Liver (tissue), 9 donors: Measurements from ENCODE around the gene CASP9. TPM values are rescaled to one million over a fixed set of nuclear protein-coding genes. Genes with fewer than 3 reads are reported as not detected.

Source experiments
- DNase-seq: peaks from one replicate; pipeline ENCODE4 v3.0.0-alpha.2; 2017; ENCODE audit warnings: low spot score
- H3K27ac ChIP-seq, 2 donors: one replicate each; pipeline ENCODE4 v1.7.0; 2013; ENCODE audit warnings: inconsistent platforms in 2 of 2, low read length in 2 of 2, control low read depth in 1 of 2, low read depth in 1 of 2, mild to moderate bottlenecking in 1 of 2
- H3K27me3 ChIP-seq, 4 donors: one replicate each; pipeline versions ENCODE4 v1.6.1 to v1.7.0; 2013; ENCODE audit warnings: low read length in 3 of 4, inconsistent platforms in 1 of 4, mild to moderate bottlenecking in 1 of 4, moderate library complexity in 1 of 4; ENCODE audit not compliant: control insufficient read depth in 4 of 4, insufficient read depth in 4 of 4
- H3K36me3 ChIP-seq, 4 donors: one replicate each; pipeline versions ENCODE4 v1.6.1 to v1.7.0; 2013; ENCODE audit warnings: low read length in 3 of 4, mild to moderate bottlenecking in 3 of 4, low read depth in 1 of 4, moderate library complexity in 1 of 4; ENCODE audit not compliant: control insufficient read depth in 4 of 4, insufficient read depth in 3 of 4
- H3K4me1 ChIP-seq, 4 donors: one replicate each; pipeline versions ENCODE4 v1.6.1 to v1.7.0; 2013; ENCODE audit warnings: low read length in 3 of 4, mild to moderate bottlenecking in 3 of 4, moderate library complexity in 1 of 4; ENCODE audit not compliant: control insufficient read depth in 4 of 4, insufficient read depth in 4 of 4
- H3K4me3 ChIP-seq, 3 donors: one replicate each; pipeline versions ENCODE4 v1.6.1 to v1.7.0; 2013; ENCODE audit warnings: low read length in 3 of 3, control low read depth in 1 of 3, low read depth in 1 of 3, mild to moderate bottlenecking in 1 of 3
- H3K9ac ChIP-seq, 2 donors: one replicate each; pipeline ENCODE4 v1.7.0; 2013; ENCODE audit warnings: low read length in 2 of 2, mild to moderate bottlenecking in 2 of 2, moderate library complexity in 2 of 2, control low read depth in 1 of 2, low read depth in 1 of 2
- H3K9me3 ChIP-seq, 4 donors: one replicate each; pipeline versions ENCODE4 v1.6.1 to v1.7.0; 2013; ENCODE audit warnings: low read length in 3 of 4; ENCODE audit not compliant: control insufficient read depth in 4 of 4
- EGR1 ChIP-seq, 2 donors: IDR thresholded peaks; 2 replicates each; pipeline ENCODE4 v1.6.1; 2016 to 2018; ENCODE audit warnings: antibody characterized with exemption in 2 of 2, low read depth in 2 of 2
- FOXA1 ChIP-seq: IDR thresholded peaks from 2 replicates; pipeline ENCODE4 v1.6.1; 2016; ENCODE audit warnings: antibody characterized with exemption
- FOXA2 ChIP-seq: IDR thresholded peaks from 2 replicates; pipeline ENCODE4 v1.6.1; 2016; ENCODE audit warnings: antibody characterized with exemption
- GABPA ChIP-seq, 2 donors: IDR thresholded peaks in 1 of 2; conservative IDR thresholded peaks in 1 of 2; 2 replicates each; pipeline ENCODE4 v1.6.1; 2016; ENCODE audit warnings: antibody characterized with exemption in 2 of 2, mild to moderate bottlenecking in 1 of 2, moderate library complexity in 1 of 2
- HNF4A ChIP-seq, 2 donors: conservative IDR thresholded peaks; 2 replicates each; pipeline ENCODE4 v1.6.1; 2016; ENCODE audit warnings: antibody characterized with exemption in 2 of 2, mild to moderate bottlenecking in 2 of 2
- HNF4G ChIP-seq: IDR thresholded peaks from 2 replicates; pipeline ENCODE4 v1.6.1; 2016; ENCODE audit warnings: antibody characterized with exemption
- JUND ChIP-seq, 2 donors: IDR thresholded peaks; 2 replicates each; pipeline ENCODE4 v1.6.1; 2016; ENCODE audit warnings: antibody characterized with exemption in 2 of 2
- NR2F2 ChIP-seq: IDR thresholded peaks from 2 replicates; pipeline ENCODE4 v1.6.1; 2016; ENCODE audit warnings: antibody characterized with exemption
- RAD21 ChIP-seq, 2 donors: IDR thresholded peaks; 2 replicates each; pipeline ENCODE4 v1.6.1; 2016; ENCODE audit warnings: antibody characterized with exemption in 2 of 2, mild to moderate bottlenecking in 2 of 2
- RXRA ChIP-seq, 2 donors: IDR thresholded peaks; 2 replicates each; pipeline ENCODE4 v1.6.1; 2017 to 2018; ENCODE audit warnings: antibody characterized with exemption in 2 of 2, mild to moderate bottlenecking in 1 of 2
- SP1 ChIP-seq: IDR thresholded peaks from 2 replicates; pipeline ENCODE4 v1.6.1; 2018; ENCODE audit warnings: antibody characterized with exemption, mild to moderate bottlenecking
- TAF1 ChIP-seq: conservative IDR thresholded peaks from 2 replicates; pipeline ENCODE4 v1.6.1; 2016; ENCODE audit warnings: antibody characterized with exemption, mild to moderate bottlenecking
- YY1 ChIP-seq: IDR thresholded peaks from 2 replicates; pipeline ENCODE4 v1.6.1; 2016; ENCODE audit warnings: antibody characterized with exemption, mild to moderate bottlenecking
- WGBS: extraction: QIAGEN DNeasy Blood & Tissue Kit; methylation state at CpG from one replicate; pipeline ENCODE4 v1.1.7; 2013; 5-methylcytosine and 5-hydroxymethylcytosine counted together
- polyA plus RNA-seq, 2 donors: library from polyadenylated mRNA; stranded (reverse) in 1 of 2; unstranded in 1 of 2; fragments of 200-250 nt in 1 of 2; fragments of >200 nt in 1 of 2; fragmentation: Nextera tagmentation in 1 of 2; extraction: Ambion mirVana in 1 of 2; gene quantifications; one replicate each; pipeline versions ENCODE4 v1.2.1 to v1.2.3, GENCODE V29; 2013 to 2015
- total RNA-seq, 2 donors: library from RNA; depleted of rRNA; stranded (reverse); fragments of >200 nt; gene quantifications; one replicate each; pipeline ENCODE4 v1.2.3, GENCODE V29; 2014
- TF ChIP-seq, protein P1 (sequence below): fragments of 150-350 bp; IDR thresholded peaks from 2 replicates; pipeline ENCODE4 v1.5.1; 2017; ENCODE audit warnings: improper control_type of control experiment, low read depth, low read length; ENCODE audit not compliant: missing input control
- TF ChIP-seq, protein P2 (sequence below): IDR thresholded peaks from 2 replicates; pipeline ENCODE4 v1.6.1; 2016; ENCODE audit warnings: antibody characterized with exemption
- TF ChIP-seq, protein P3 (sequence below): IDR thresholded peaks from 2 replicates; pipeline ENCODE4 v1.6.1; 2016; ENCODE audit warnings: antibody characterized with exemption, mild to moderate bottlenecking
- TF ChIP-seq, protein P4 (sequence below): IDR thresholded peaks from 2 replicates; pipeline ENCODE4 v1.6.1; 2016; ENCODE audit warnings: antibody characterized with exemption
- TF ChIP-seq, protein P5 (sequence below): IDR thresholded peaks from 2 replicates; pipeline ENCODE4 v1.6.1; 2016; ENCODE audit warnings: antibody characterized with exemption
- donor health status: healthy.
- donor health status: healthy.
- donor health status: healthy.
- donor health status: healthy.
- donor health status: healthy.

CASP9 gene
- total RNA-seq: 1 to 10 TPM; 4.2 to 4.4 TPM
- polyA plus RNA-seq: 1 to 10 TPM; 2.8 to 5.8 TPM

DNA sequence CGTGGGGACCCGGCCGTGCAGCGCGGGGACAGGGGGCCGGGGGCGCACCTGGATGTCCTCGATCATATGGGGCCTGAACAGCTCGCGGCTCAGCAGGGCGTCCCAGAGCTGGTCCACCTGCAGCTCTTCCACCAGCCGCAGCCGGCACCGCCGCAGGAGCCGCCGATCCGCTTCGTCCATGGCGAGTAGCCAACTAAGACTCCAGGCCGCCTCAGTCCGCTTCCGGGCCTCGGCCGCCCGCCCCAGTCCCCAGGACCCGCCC lies at the start of gene CASP9:
Gene CASP9, minus strand, starts transcription at position 195 of the 262 bp plus-strand sequence. Its CDS starts 15 bp downstream, at position 180.
- Histone ChIP-seq H3K27me3 (no peaks in the 10 kb centered on the region), H3K4me1 (peaks cover 3 to 35% (median 24%) of the 10 kb centered on the region in 4 donors)
- no peak for TF ChIP-seq YY1
- TF ChIP-seq FOXA1: no peak
- TF ChIP-seq GABPA (IDR thresholded peaks at IDR 0.05 in 1 of 2, conservative IDR thresholded peaks at IDR 0.05 in 1 of 2): no peak
- no peak for TF ChIP-seq RAD21 (IDR thresholded peaks at IDR 0.05)
- TF ChIP-seq EGR1 (IDR thresholded peaks at IDR 0.05; ENCODE audit: low read depth in 2 of 2): no peak
- no peak for TF ChIP-seq JUND (IDR thresholded peaks at IDR 0.05)
- TF ChIP-seq, protein P1, sequence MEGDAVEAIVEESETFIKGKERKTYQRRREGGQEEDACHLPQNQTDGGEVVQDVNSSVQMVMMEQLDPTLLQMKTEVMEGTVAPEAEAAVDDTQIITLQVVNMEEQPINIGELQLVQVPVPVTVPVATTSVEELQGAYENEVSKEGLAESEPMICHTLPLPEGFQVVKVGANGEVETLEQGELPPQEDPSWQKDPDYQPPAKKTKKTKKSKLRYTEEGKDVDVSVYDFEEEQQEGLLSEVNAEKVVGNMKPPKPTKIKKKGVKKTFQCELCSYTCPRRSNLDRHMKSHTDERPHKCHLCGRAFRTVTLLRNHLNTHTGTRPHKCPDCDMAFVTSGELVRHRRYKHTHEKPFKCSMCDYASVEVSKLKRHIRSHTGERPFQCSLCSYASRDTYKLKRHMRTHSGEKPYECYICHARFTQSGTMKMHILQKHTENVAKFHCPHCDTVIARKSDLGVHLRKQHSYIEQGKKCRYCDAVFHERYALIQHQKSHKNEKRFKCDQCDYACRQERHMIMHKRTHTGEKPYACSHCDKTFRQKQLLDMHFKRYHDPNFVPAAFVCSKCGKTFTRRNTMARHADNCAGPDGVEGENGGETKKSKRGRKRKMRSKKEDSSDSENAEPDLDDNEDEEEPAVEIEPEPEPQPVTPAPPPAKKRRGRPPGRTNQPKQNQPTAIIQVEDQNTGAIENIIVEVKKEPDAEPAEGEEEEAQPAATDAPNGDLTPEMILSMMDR: no peak
- no peak for TF ChIP-seq SP1
- no peak for TF ChIP-seq TAF1
- no peak for TF ChIP-seq FOXA2
- no peak for TF ChIP-seq HNF4A (conservative IDR thresholded peaks at IDR 0.05)
- TF ChIP-seq, protein P2, sequence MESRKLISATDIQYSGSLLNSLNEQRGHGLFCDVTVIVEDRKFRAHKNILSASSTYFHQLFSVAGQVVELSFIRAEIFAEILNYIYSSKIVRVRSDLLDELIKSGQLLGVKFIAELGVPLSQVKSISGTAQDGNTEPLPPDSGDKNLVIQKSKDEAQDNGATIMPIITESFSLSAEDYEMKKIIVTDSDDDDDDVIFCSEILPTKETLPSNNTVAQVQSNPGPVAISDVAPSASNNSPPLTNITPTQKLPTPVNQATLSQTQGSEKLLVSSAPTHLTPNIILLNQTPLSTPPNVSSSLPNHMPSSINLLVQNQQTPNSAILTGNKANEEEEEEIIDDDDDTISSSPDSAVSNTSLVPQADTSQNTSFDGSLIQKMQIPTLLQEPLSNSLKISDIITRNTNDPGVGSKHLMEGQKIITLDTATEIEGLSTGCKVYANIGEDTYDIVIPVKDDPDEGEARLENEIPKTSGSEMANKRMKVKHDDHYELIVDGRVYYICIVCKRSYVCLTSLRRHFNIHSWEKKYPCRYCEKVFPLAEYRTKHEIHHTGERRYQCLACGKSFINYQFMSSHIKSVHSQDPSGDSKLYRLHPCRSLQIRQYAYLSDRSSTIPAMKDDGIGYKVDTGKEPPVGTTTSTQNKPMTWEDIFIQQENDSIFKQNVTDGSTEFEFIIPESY: no peak

DNA sequence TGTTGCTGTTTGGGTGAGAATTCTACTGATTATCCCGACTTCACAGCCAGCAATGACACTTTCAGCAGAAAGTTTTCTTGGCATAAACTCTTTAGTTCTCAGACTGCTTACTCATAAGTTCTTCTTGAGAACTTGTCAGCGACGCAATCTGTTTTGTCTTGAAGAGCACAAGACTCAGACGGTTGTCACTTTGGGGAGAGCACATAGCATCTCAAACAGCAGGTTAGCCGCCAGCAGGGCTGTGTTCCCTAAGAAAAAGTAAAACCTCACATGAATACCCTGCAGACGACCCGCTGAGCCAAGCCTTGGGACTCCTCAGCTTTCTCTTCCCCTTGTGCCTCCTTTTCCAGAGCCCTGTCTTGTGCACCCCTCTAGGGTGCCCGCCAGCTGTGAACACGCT lies 49.5 kb upstream of the CASP9 start:
- Histone ChIP-seq H3K9me3 (no peaks in the 10 kb centered on the region), H3K36me3 (peaks cover 6 to 28% (median 13%) of the 10 kb centered on the region in 4 donors), H3K4me3 (no peak overlapping the region), H3K4me1 (peaks cover 3 to 15% (median 8%) of the 10 kb centered on the region in 4 donors), H3K9ac (no peak overlapping the region), H3K27me3 (no peaks in the 10 kb centered on the region), H3K27ac (no peak overlapping the region)
- no peak for DNase-seq
- WGBS: 94% methylated on average over 9 of the region's 9 CpGs
- TF ChIP-seq, protein P1: no peak
- TF ChIP-seq FOXA2 (no peak), RAD21 (IDR thresholded peaks at IDR 0.05) (no peak), EGR1 (IDR thresholded peaks at IDR 0.05; ENCODE audit: low read depth in 2 of 2) (no peak), YY1 (no peak), FOXA1 (no peak), HNF4G (no peak), NR2F2 (no peak), GABPA (IDR thresholded peaks at IDR 0.05 in 1 of 2, conservative IDR thresholded peaks at IDR 0.05 in 1 of 2) (no peak), JUND (IDR thresholded peaks at IDR 0.05) (no peak), SP1 (no peak), RXRA (IDR thresholded peaks at IDR 0.05) (no peak), TAF1 (no peak), HNF4A (conservative IDR thresholded peaks at IDR 0.05) (no peak)
- TF ChIP-seq, protein P3, sequence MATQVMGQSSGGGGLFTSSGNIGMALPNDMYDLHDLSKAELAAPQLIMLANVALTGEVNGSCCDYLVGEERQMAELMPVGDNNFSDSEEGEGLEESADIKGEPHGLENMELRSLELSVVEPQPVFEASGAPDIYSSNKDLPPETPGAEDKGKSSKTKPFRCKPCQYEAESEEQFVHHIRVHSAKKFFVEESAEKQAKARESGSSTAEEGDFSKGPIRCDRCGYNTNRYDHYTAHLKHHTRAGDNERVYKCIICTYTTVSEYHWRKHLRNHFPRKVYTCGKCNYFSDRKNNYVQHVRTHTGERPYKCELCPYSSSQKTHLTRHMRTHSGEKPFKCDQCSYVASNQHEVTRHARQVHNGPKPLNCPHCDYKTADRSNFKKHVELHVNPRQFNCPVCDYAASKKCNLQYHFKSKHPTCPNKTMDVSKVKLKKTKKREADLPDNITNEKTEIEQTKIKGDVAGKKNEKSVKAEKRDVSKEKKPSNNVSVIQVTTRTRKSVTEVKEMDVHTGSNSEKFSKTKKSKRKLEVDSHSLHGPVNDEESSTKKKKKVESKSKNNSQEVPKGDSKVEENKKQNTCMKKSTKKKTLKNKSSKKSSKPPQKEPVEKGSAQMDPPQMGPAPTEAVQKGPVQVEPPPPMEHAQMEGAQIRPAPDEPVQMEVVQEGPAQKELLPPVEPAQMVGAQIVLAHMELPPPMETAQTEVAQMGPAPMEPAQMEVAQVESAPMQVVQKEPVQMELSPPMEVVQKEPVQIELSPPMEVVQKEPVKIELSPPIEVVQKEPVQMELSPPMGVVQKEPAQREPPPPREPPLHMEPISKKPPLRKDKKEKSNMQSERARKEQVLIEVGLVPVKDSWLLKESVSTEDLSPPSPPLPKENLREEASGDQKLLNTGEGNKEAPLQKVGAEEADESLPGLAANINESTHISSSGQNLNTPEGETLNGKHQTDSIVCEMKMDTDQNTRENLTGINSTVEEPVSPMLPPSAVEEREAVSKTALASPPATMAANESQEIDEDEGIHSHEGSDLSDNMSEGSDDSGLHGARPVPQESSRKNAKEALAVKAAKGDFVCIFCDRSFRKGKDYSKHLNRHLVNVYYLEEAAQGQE: no peak
- TF ChIP-seq, protein P4, sequence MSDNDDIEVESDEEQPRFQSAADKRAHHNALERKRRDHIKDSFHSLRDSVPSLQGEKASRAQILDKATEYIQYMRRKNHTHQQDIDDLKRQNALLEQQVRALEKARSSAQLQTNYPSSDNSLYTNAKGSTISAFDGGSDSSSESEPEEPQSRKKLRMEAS: no peak
- TF ChIP-seq, protein P2: no peak
- TF ChIP-seq, protein P5, sequence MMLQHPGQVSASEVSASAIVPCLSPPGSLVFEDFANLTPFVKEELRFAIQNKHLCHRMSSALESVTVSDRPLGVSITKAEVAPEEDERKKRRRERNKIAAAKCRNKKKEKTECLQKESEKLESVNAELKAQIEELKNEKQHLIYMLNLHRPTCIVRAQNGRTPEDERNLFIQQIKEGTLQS: no peak

More for the DNA sequence above, at the start of gene CASP9:
- no peak for DNase-seq
- Histone ChIP-seq H3K4me3 (peak within 1 kb of the TSS; percentile 71 to 78 (median 75)), H3K27ac (peak within 1 kb of the TSS; percentile 98 to 99), H3K9ac (peak within 1 kb of the TSS; percentile 79 to 80), H3K9me3 (no peaks in the 10 kb centered on the region), H3K36me3 (no peaks in the 10 kb centered on the region)
- under 1% methylated on average over 27 of the region's 27 CpGs for WGBS
